Panc1 (cell line): ENCODE data around the gene TMEM134. TPM values are rescaled to one million over a fixed set of nuclear protein-coding genes. Genes with fewer than 3 reads are reported as not detected.

Experiments
- ATAC-seq: fragments of 200-7000 bp; cut with Tn5 transposase; 2 replicates; pipeline ENCODE4 v1.9.1; 2020; ENCODE audit warnings: mild to moderate bottlenecking, moderate library complexity
- BruUV-seq: library from RNA; stranded (reverse); fragments of 400-500 nt; replicated peaks from 2 replicates; lab custom pipeline; 2021; lab: Mats Ljungman, UMichigan
- CTCF ChIA-PET: fragments of 300-600 bp; sonication (Branson Sonifier 250); formaldehyde crosslinking; loops from one replicate; lab custom pipeline; 2022; ENCODE audit warnings: antibody characterized with exemption; lab: Charles Lee
- POLR2A ChIA-PET: fragments of 300-600 bp; sonication (Branson Sonifier 250); formaldehyde crosslinking; loops from one replicate; lab custom pipeline; 2022; ENCODE audit warnings: antibody characterized with exemption; lab: Charles Lee
- DNase-seq: peaks from one replicate; pipeline ENCODE4 v3.0.0-alpha.2; 2010; ENCODE audit warnings: low read depth, low spot score
- H3K27ac ChIP-seq: 2 replicates; pipeline ENCODE4 v1.5.1; 2011; ENCODE audit warnings: mild to moderate bottlenecking, low read length, inconsistent platforms
- H3K27me3 ChIP-seq: fragments of 200-500 bp; sonication (Bioruptor generic); 2 replicates; pipeline ENCODE4 v1.6.0; 2014; ENCODE audit warnings: low read length, inconsistent platforms; ENCODE audit not compliant: control insufficient read depth, insufficient read depth
- H3K36me3 ChIP-seq: fragments of 200-500 bp; sonication (Bioruptor generic); 2 replicates; pipeline ENCODE4 v1.5.1; 2014; ENCODE audit warnings: inconsistent platforms, mild to moderate bottlenecking, low read length, moderate library complexity; ENCODE audit not compliant: control insufficient read depth, insufficient read depth
- H3K4me1 ChIP-seq: 2 replicates; pipeline ENCODE4 v1.5.1; 2011; ENCODE audit warnings: inconsistent platforms, mild to moderate bottlenecking, low read length, moderate library complexity; ENCODE audit not compliant: control insufficient read depth, insufficient read depth
- H3K4me3 ChIP-seq, 2 experiments: 2 replicates each; pipeline ENCODE4 v1.5.1; 2011 to 2012; ENCODE audit warnings: low read depth in 2 of 2, low read length in 2 of 2, mild to moderate bottlenecking in 2 of 2, inconsistent platforms in 1 of 2, moderate library complexity in 1 of 2
- H3K9me3 ChIP-seq: fragments of 200-500 bp; sonication (Bioruptor generic); 2 replicates; pipeline ENCODE4 v1.5.1; 2014; ENCODE audit warnings: low read depth, mild to moderate bottlenecking, inconsistent platforms, low read length, moderate library complexity; ENCODE audit not compliant: control insufficient read depth, insufficient read depth
- CTCF ChIP-seq: fragments of 450-650 bp; IDR thresholded peaks from 2 replicates; pipeline ENCODE4 v1.5.1; 2017; ENCODE audit warnings: mild to moderate bottlenecking
- POLR2AphosphoS5 ChIP-seq: IDR thresholded peaks from 2 replicates; pipeline ENCODE4 v1.6.1; 2012; ENCODE audit warnings: mild to moderate bottlenecking, low read depth, low read length, moderate library complexity
- REST ChIP-seq, 2 experiments: IDR thresholded peaks; 2 replicates each; pipeline ENCODE4 v1.6.1; 2011 to 2012; ENCODE audit warnings: low read depth in 2 of 2, control low read depth in 1 of 2, low read length in 1 of 2, mild to moderate bottlenecking in 1 of 2, moderate library complexity in 1 of 2; ENCODE audit not compliant: insufficient read depth in 1 of 2
- SIN3A ChIP-seq: IDR thresholded peaks from 2 replicates; pipeline ENCODE4 v1.6.1; 2012; ENCODE audit warnings: low read depth, mild to moderate bottlenecking, low read length, moderate library complexity, borderline replicate concordance; ENCODE audit not compliant: insufficient read depth
- TCF7L2 ChIP-seq: IDR thresholded peaks from 2 replicates; pipeline ENCODE4 v1.6.1; 2011; ENCODE audit warnings: mild to moderate bottlenecking, low read depth, low read length, inconsistent platforms
- in situ Hi-C: cut with HindIII; loops from 2 replicates; pipeline ENCODE4 v1.10.0; 2016; ENCODE audit warnings: low sequenced_read_pairs, low pct_unique_long_range_greater_than_20kb
- intact Hi-C: fragments of 100-400 bp; cut with micrococcal nuclease; formaldehyde crosslinking; loops from one replicate; pipeline ENCODE4 v1.10.0; 2022; ENCODE audit not compliant: unreplicated experiment
- total RNA-seq: library from RNA; stranded (reverse); gene quantifications from one replicate; pipeline ENCODE4 v1.2.1, GENCODE V29; 2021; ENCODE audit not compliant: unreplicated experiment

TMEM134 gene
- total RNA-seq, 1 experiment from 2014 or later = 65.0 TPM

- H3K36me3 ChIP-seq = no peaks in the 10 kb centered on the region
- BruUV-seq = no TSS peak
- in situ Hi-C loops = no loop called here
- TF ChIP-seq TCF7L2 (no peak), SIN3A (no peak), POLR2AphosphoS5 (no peak), REST (IDR thresholded peaks at IDR 0.05; ENCODE audit: insufficient read depth in 1 of 2, low read depth in 2 of 2, low read length in 1 of 2) (no peak), CTCF (no peak)
- H3K27me3 ChIP-seq = no peaks in the 10 kb centered on the region
- no peak overlapping the region for H3K27ac ChIP-seq
- H3K4me1 ChIP-seq = no peaks in the 10 kb centered on the region
- no peaks in the 10 kb centered on the region for H3K9me3 ChIP-seq
- ChIA-PET CTCF (no interaction called here), POLR2A (no interaction called here)
- no peak overlapping the region for H3K4me3 ChIP-seq
- intact Hi-C loops = no loop called here
- no peak for DNase-seq
- ATAC-seq = no peak
Observed at GRCh38 chr11:67449116-67449844, 19.8 kb downstream of the TMEM134 start.

GRCh38 chr11:67448220-67448609 is 20.8 kb downstream of the TMEM134 start:
- TF ChIP-seq CTCF = no peak
- no peak for TF ChIP-seq POLR2AphosphoS5
- no peak for TF ChIP-seq REST (IDR thresholded peaks at IDR 0.05; ENCODE audit: insufficient read depth in 1 of 2, low read depth in 2 of 2, low read length in 1 of 2)
- TF ChIP-seq SIN3A = no peak
- TF ChIP-seq TCF7L2 = no peak
- Histone ChIP-seq H3K4me1 (no peaks in the 10 kb centered on the region), H3K27me3 (no peaks in the 10 kb centered on the region), H3K4me3 (no peak overlapping the region), H3K27ac (no peak overlapping the region), H3K36me3 (no peaks in the 10 kb centered on the region), H3K9me3 (no peaks in the 10 kb centered on the region)
- BruUV-seq = no TSS peak
- ATAC-seq (no peak), DNase-seq (no peak)
- ChIA-PET POLR2A (no interaction called here), CTCF (no interaction called here)
- intact Hi-C loops = no loop called here
- in situ Hi-C loops = no loop called here
